Endothelial cell of umbilical vein (primary cell): ENCODE measurements around the gene VARS1. TPM values are rescaled to one million over a fixed set of nuclear protein-coding genes. Genes with fewer than 3 reads are reported as not detected.
A peak's percentile ranks its signal among the peaks of the same experiment; 100 is the strongest.

ENCODE experiments used
- BruUV-seq: library from RNA; stranded (reverse); fragments of 400-500 nt; replicated peaks from 2 replicates; lab custom pipeline; 2021; lab: Mats Ljungman, UMichigan
- CTCF ChIA-PET: fragments of 300-600, 350-600 bp; sonication (Branson Sonifier 250); formaldehyde crosslinking; loops from one replicate; lab custom pipeline; 2021; ENCODE audit warnings: antibody characterized with exemption, inconsistent platforms; lab: Charles Lee
- POLR2A ChIA-PET: fragments of 300-600, 350-600 bp; sonication (Branson Sonifier 250); formaldehyde crosslinking; loops from one replicate; lab custom pipeline; 2021; ENCODE audit warnings: antibody characterized with exemption, inconsistent platforms; lab: Charles Lee
- DNase-seq: peaks from one replicate; pipeline ENCODE4 v3.0.0-alpha.2; 2011; ENCODE audit warnings: low read depth, low spot score
- FAIRE-seq: peaks from 2 replicates; lab custom pipeline; 2011; peaks lifted over from hg19 to GRCh38; lab: Jason Lieb, UNC
- H2AFZ ChIP-seq: 2 replicates; pipeline ENCODE4 v1.6.0; 2012; ENCODE audit warnings: low read depth, low read length, control low read depth, inconsistent platforms
- H3K27ac ChIP-seq: 2 replicates; pipeline ENCODE4 v1.5.1; 2011; ENCODE audit warnings: low read depth, mild to moderate bottlenecking, control low read depth, low read length, moderate library complexity; ENCODE audit not compliant: insufficient read depth
- H3K27me3 ChIP-seq, 2 experiments: 2 replicates each; pipeline versions ENCODE4 v1.6.0 to v1.6.1; 2011; ENCODE audit warnings: low read length in 2 of 2, mixed read lengths in 1 of 2; ENCODE audit not compliant: control insufficient read depth in 2 of 2, insufficient read depth in 2 of 2
- H3K36me3 ChIP-seq, 2 experiments: 2 replicates in 1 of 2; 3 replicates in 1 of 2; pipeline ENCODE4 v1.5.1; 2011; ENCODE audit warnings: low read length in 2 of 2, mild to moderate bottlenecking in 1 of 2, moderate library complexity in 1 of 2; ENCODE audit not compliant: control insufficient read depth in 2 of 2, insufficient read depth in 2 of 2; ENCODE audit errors: extremely low read depth in 1 of 2
- H3K4me1 ChIP-seq: 3 replicates; pipeline ENCODE4 v1.5.1; 2011; ENCODE audit warnings: mild to moderate bottlenecking, low read length; ENCODE audit not compliant: control insufficient read depth, insufficient read depth; ENCODE audit errors: extremely low read depth
- H3K4me2 ChIP-seq: 2 replicates; pipeline ENCODE4 v1.6.1; 2011; ENCODE audit warnings: low read length, control low read depth, mixed read lengths; ENCODE audit not compliant: insufficient read depth
- H3K4me3 ChIP-seq, 3 experiments: fragments of 200-600 bp in 1 of 3; sonication (generic), shearing (Covaris generic) in 1 of 3; replicated peaks in 1 of 3; 2 replicates each; pipeline ENCODE4 v1.5.1; 2011 to 2016; ENCODE audit warnings: control low read depth in 3 of 3, low read length in 3 of 3, mild to moderate bottlenecking in 2 of 3, inconsistent platforms in 1 of 3, low read depth in 1 of 3, moderate library complexity in 1 of 3; ENCODE audit not compliant: insufficient read depth in 1 of 3
- H3K79me2 ChIP-seq: 2 replicates; pipeline ENCODE4 v1.6.0; 2012; ENCODE audit warnings: low read length, inconsistent platforms; ENCODE audit not compliant: control insufficient read depth, insufficient read depth
- H3K9ac ChIP-seq: replicated peaks from 2 replicates; pipeline ENCODE3; 2011; ENCODE audit warnings: low read length, control low read depth; ENCODE audit not compliant: insufficient read depth; ENCODE audit errors: extremely low read depth
- H3K9me1 ChIP-seq: replicated peaks from 3 replicates; pipeline ENCODE4 v1.6.0; 2011; ENCODE audit warnings: mild to moderate bottlenecking, low read length; ENCODE audit not compliant: control insufficient read depth, insufficient read depth; ENCODE audit errors: extremely low read depth
- H3K9me3 ChIP-seq: replicated peaks from 2 replicates; pipeline ENCODE4 v1.5.1; 2012; ENCODE audit warnings: low read length, inconsistent platforms; ENCODE audit not compliant: control insufficient read depth, insufficient read depth
- H4K20me1 ChIP-seq: replicated peaks from 2 replicates; pipeline ENCODE3; 2011; ENCODE audit warnings: mild to moderate bottlenecking, low read length; ENCODE audit not compliant: control insufficient read depth, insufficient read depth; ENCODE audit errors: extremely low read depth
- CTCF ChIP-seq, 2 donors: IDR thresholded peaks; 1 replicate in 1 of 2; 2 replicates in 1 of 2; pipeline ENCODE4 v1.5.1; 2011; ENCODE audit warnings: low read length in 2 of 2, mild to moderate bottlenecking in 2 of 2, moderate library complexity in 2 of 2, control low read depth in 1 of 2, inconsistent platforms in 1 of 2, low read depth in 1 of 2; ENCODE audit not compliant: insufficient read depth in 1 of 2; ENCODE audit errors: extremely low read depth in 1 of 2
- FOS ChIP-seq: IDR thresholded peaks from 2 replicates; pipeline ENCODE4 v1.6.1; 2011; ENCODE audit warnings: mild to moderate bottlenecking, low read length, moderate library complexity, borderline replicate concordance; ENCODE audit not compliant: insufficient read depth
- MAX ChIP-seq: IDR thresholded peaks from 2 replicates; pipeline ENCODE4 v1.6.1; 2011; ENCODE audit not compliant: insufficient read depth, insufficient read length
- MYC ChIP-seq: IDR thresholded peaks from one replicate; pipeline ENCODE4 v1.6.1; 2011; ENCODE audit warnings: mild to moderate bottlenecking, low read depth, low read length
- POLR2A ChIP-seq: IDR thresholded peaks from 2 replicates; pipeline ENCODE4 v1.6.1; 2012; ENCODE audit warnings: low read depth, mild to moderate bottlenecking, control low read depth, low read length
- POLR2AphosphoS5 ChIP-seq: IDR thresholded peaks from 2 replicates; pipeline ENCODE4 v1.6.1; 2012; ENCODE audit warnings: low read depth, mild to moderate bottlenecking, control low read depth, low read length, moderate library complexity; ENCODE audit not compliant: insufficient read depth
- dilution Hi-C: fragments of 300-500 bp; cut with MboI; formaldehyde crosslinking; loops from one replicate; pipeline ENCODE4 v1.15.0; 2019; ENCODE audit warnings: low sequenced_read_pairs; ENCODE audit not compliant: extremely low pct_ligation_motif_present
- intact Hi-C: fragments of 100-400 bp; cut with micrococcal nuclease; formaldehyde crosslinking; loops from one replicate; pipeline ENCODE4 v1.10.0; 2022
- polyA plus RNA-seq, 4 experiments: library from polyadenylated mRNA; depleted of rRNA in 3 of 4; stranded (reverse) in 3 of 4; unstranded in 1 of 4; fragments of >200 nt; gene quantifications; 2 replicates each; pipeline versions ENCODE4 v1.2.1 to v1.2.3, GENCODE V29; 2011 to 2012; ENCODE audit warnings: missing spikeins in 1 of 4
- total RNA-seq: library from RNA; stranded (reverse); gene quantifications from 2 replicates; pipeline ENCODE4 v1.2.3, GENCODE V29; 2021

Gene VARS1
- total and polyA plus RNA-seq, 2 donors (not counting 3 experiments of a cell fraction or from before 2014, with no cell fraction given), result 37.4 to 121 TPM

DNA sequence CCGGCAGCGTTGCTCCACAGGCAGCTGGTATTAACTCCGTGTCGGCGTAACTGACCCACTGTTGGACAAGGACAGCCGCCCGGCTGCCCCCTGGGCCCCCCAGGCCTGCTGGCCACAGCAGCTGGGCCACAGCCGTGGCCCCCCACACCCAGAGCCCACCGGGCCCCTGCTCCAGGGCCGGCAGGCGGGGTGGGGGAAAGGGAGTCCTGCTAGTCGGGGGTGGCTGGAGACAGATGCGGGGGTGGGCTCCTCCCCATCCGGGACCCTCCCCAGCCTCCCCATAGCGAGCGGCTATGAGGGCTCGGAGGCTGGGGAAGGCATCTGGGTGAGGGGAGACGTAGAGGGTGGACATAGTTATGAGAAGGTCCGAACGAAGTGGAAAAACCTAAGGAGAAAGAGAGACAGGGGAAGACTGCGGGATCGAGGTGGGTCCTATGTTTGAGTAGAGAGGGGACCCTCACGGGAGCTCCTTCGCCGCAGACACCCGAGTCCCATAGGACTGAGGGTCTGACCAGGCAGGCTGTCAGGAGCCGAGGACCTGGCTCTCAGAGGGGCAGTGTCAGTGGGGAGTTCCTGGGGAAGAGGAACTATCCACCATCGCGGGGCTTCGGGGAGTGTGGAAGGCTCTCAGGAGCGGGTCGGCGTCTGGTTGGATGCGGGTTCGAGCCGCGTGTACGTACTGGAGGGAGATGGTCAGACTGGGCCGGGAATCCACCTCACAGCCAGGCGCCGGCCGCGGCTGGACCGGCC lies 511 bp downstream of the VARS1 start:
- ChIA-PET CTCF (interaction anchor here (0.6 to 3.0 kb wide), 13 partner anchors 12 to 135 kb away, joined by 3 to 28 read pairs (median 5); partner anchors contain the start of genes C6orf47, HSPA1A, HSPA1B and HSPA1L), POLR2A (interaction anchor here (0.7 to 1.1 kb wide), 3 partner anchors 12 to 32 kb away, joined by 7 to 13 read pairs (median 11); partner anchors contain the start of genes HSPA1B and LSM2)
- dilution Hi-C loops (no loop called here), intact Hi-C loops (loop anchor here (1.0 to 2.0 kb wide), 5 partner anchors 20 to 92 kb away; partner anchors contain the start of genes ABHD16A, HSPA1A, HSPA1B and HSPA1L)
- Histone ChIP-seq H3K4me1 (peaks cover 15% of the 10 kb centered on the region), H3K27ac (peak overlapping the region; percentile 89), H3K4me2 (peak overlapping the region; percentile 82), H3K36me3 (peaks cover 0 to 5% of the 10 kb centered on the region in 2 experiments), H3K79me2 (peaks cover 18% of the 10 kb centered on the region), H4K20me1 (no peaks in the 10 kb centered on the region), H3K9ac (peak overlapping the region; percentile 95), H3K4me3 (peak overlapping the region; percentile 49 to 71 (median 67)), H3K9me1 (no peaks in the 10 kb centered on the region), H3K27me3 (no peaks in the 10 kb centered on the region), H2AFZ (peak overlapping the region; percentile 50), H3K9me3 (no peaks in the 10 kb centered on the region)
- peak; percentile 63 for DNase-seq
- TF ChIP-seq POLR2A, result peak; percentile 50
- TF ChIP-seq POLR2AphosphoS5, result no peak
- BruUV-seq, result TSS peak; percentile 74
- FAIRE-seq, result no peak

DNA sequence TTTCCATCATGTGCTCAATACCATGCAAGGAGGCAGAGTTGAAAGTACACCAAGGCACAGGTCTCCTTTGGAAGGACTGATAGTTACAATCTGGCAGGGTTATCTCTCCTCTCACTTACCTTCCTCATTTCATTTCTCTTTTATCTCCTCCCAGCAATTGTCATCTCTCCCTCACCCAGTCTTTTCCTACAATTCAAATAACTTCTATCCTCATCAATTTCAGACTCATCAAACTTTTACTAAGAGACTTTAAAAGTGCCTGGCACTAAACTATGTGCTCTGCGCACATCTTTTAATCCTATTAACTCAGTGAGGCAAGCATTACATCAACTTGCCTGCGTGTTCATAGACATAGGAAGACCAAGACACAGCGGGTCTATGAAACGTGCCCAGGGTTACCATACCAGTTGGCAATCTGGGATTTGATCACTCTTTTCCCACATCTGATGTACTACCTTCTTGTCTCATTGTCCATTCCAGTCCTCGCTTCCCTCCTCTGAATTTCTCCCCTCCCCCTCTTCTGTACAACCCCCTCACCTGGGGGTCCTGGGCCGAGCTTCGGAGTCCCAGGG lies 1.2 kb downstream of the VARS1 start:
- H3K9me3 ChIP-seq, result no peaks in the 10 kb centered on the region
- no peaks in the 10 kb centered on the region for H3K27me3 ChIP-seq
- peaks cover 20% of the 10 kb centered on the region for H3K79me2 ChIP-seq
- dilution Hi-C loops (no loop called here), intact Hi-C loops (loop anchor here (2.0 kb wide), 3 partner anchors 20 to 56 kb away; partner anchors contain the start of genes HSPA1A and HSPA1L)
- H3K4me3 ChIP-seq, result peak overlapping the region; percentile 49 to 71 (median 67)
- peaks cover 15% of the 10 kb centered on the region for H3K4me1 ChIP-seq
- DNase-seq (peak; percentile 35), FAIRE-seq (peak; percentile 75)
- CTCF ChIA-PET, result interaction anchor here (0.6 to 3.0 kb wide), 5 partner anchors 12 to 36 kb away, joined by 3 to 28 read pairs (median 10); partner anchors contain the start of genes HSPA1B and LSM2
- TF ChIP-seq MYC (no peak), FOS (no peak), POLR2A (no peak), MAX (no peak), CTCF (IDR thresholded peaks at IDR 0.05; ENCODE audit: extremely low read depth in 1 of 2, insufficient read depth in 1 of 2, low read depth in 1 of 2, low read length in 2 of 2) (no peak), POLR2AphosphoS5 (no peak)
- H3K9me1 ChIP-seq, result no peaks in the 10 kb centered on the region
- peak overlapping the region; percentile 82 for H3K4me2 ChIP-seq
- H2AFZ ChIP-seq, result no peak overlapping the region
- H3K36me3 ChIP-seq, result peaks cover 0 to 5% of the 10 kb centered on the region in 2 experiments
- H3K27ac ChIP-seq, result peak overlapping the region; percentile 89
- no TSS peak for BruUV-seq
- H4K20me1 ChIP-seq, result no peaks in the 10 kb centered on the region
- peak overlapping the region; percentile 95 for H3K9ac ChIP-seq
- POLR2A ChIA-PET, result interaction anchor here (0.7 kb wide), 1 partner anchor 33 kb away, joined by 7 read pairs; the partner anchor contains the start of gene HSPA1B
